GM12891 (cell line): ENCODE results near the gene DMAC2.

Experiments used
- POLR2A ChIP-seq: IDR thresholded peaks from 2 replicates; pipeline ENCODE4 v1.6.1; 2011; ENCODE audit warnings: low read depth, low read length, control low read depth
- POLR2AphosphoS5 ChIP-seq: IDR thresholded peaks from 2 replicates; pipeline ENCODE4 v1.6.1; 2011; ENCODE audit warnings: low read depth, low read length, control low read depth
- SPI1 ChIP-seq: IDR thresholded peaks from 2 replicates; pipeline ENCODE4 v1.6.1; 2011; ENCODE audit warnings: low read depth, low read length, control low read depth

- TF ChIP-seq POLR2A: no peak
- no peak for TF ChIP-seq POLR2AphosphoS5
- no peak for TF ChIP-seq SPI1
These were observed 16.7 kb upstream of the DMAC2 start for GRCh38 chr19:41456342-41456918.
